Hepatocyte (in vitro differentiated cells): ENCODE results near the gene RSPH1. TPM values are rescaled to one million over a fixed set of nuclear protein-coding genes. Genes with fewer than 3 reads are reported as not detected.

Experiments used
- DNase-seq: peaks from one replicate; pipeline ENCODE4 v3.0.0-alpha.2; 2016; ENCODE audit warnings: low spot score
- H2AFZ ChIP-seq: fragments of 200-600 bp; sonication (generic); 2 replicates; pipeline ENCODE4 v1.6.0; 2016; ENCODE audit warnings: antibody characterized with exemption, mild to moderate bottlenecking
- H3K27ac ChIP-seq: fragments of 200-600 bp; sonication (generic); 2 replicates; pipeline ENCODE4 v1.5.1; 2016; ENCODE audit warnings: mild to moderate bottlenecking
- H3K27me3 ChIP-seq: fragments of 200-600 bp; sonication (generic); 2 replicates; pipeline ENCODE4 v1.6.1; 2016
- H3K36me3 ChIP-seq: fragments of 200-600 bp; sonication (generic); replicated peaks from 2 replicates; pipeline ENCODE4 v1.5.1; 2016; ENCODE audit warnings: low read depth; ENCODE audit not compliant: insufficient read depth
- H3K4me1 ChIP-seq: fragments of 200-600 bp; sonication (generic); 2 replicates; pipeline ENCODE4 v1.5.1; 2016; ENCODE audit warnings: mild to moderate bottlenecking, moderate library complexity; ENCODE audit not compliant: insufficient read depth
- H3K4me2 ChIP-seq: fragments of 200-600 bp; sonication (generic); 2 replicates; pipeline ENCODE4 v1.6.0; 2016
- H3K4me3 ChIP-seq: fragments of 200-600 bp; sonication (generic); 2 replicates; pipeline ENCODE4 v1.5.1; 2016; ENCODE audit warnings: mild to moderate bottlenecking
- H3K79me2 ChIP-seq: fragments of 200-600 bp; sonication (generic); 2 replicates; pipeline ENCODE4 v1.6.0; 2017; ENCODE audit warnings: mild to moderate bottlenecking
- H3K9me2 ChIP-seq: fragments of 200-600 bp; sonication (generic); replicated peaks from 2 replicates; pipeline ENCODE4 v1.6.0; 2017; ENCODE audit warnings: mild to moderate bottlenecking; ENCODE audit not compliant: insufficient read depth
- H3K9me3 ChIP-seq: fragments of 200-600 bp; sonication (generic); 2 replicates; pipeline ENCODE4 v1.5.1; 2016; ENCODE audit warnings: low read depth, mild to moderate bottlenecking
- H4K20me1 ChIP-seq: fragments of 200-600 bp; sonication (generic); 2 replicates; pipeline ENCODE4 v1.6.0; 2016; ENCODE audit warnings: mild to moderate bottlenecking; ENCODE audit not compliant: insufficient read depth, poor library complexity, severe bottlenecking
- CTCF ChIP-seq: fragments of 200-600 bp; sonication (generic); IDR thresholded peaks from 2 replicates; pipeline ENCODE4 v1.5.1; 2016; ENCODE audit warnings: antibody characterized with exemption, mild to moderate bottlenecking; ENCODE audit not compliant: poor library complexity
- EZH2 ChIP-seq: fragments of 200-600 bp; sonication (generic); IDR thresholded peaks from 2 replicates; pipeline ENCODE4 v1.6.1; 2016; ENCODE audit warnings: antibody characterized with exemption, mild to moderate bottlenecking, borderline replicate concordance
- EZH2phosphoT487 ChIP-seq: fragments of 200-600 bp; sonication (generic); IDR thresholded peaks from one replicate; pipeline ENCODE4 v1.6.1; 2018; ENCODE audit warnings: antibody characterized with exemption, mild to moderate bottlenecking, low read depth, moderate library complexity; ENCODE audit not compliant: unreplicated experiment, severe bottlenecking
- WGBS: methylation state at CpG from one replicate; pipeline ENCODE4 v1.1.6; 2016; ENCODE audit warnings: low lambda C conversion rate; ENCODE audit errors: missing lambda C conversion rate; 5-methylcytosine and 5-hydroxymethylcytosine counted together
- polyA plus RNA-seq: library from polyadenylated mRNA; unstranded; fragments of >200 nt; fragmentation: Nextera tagmentation; extraction: Ambion mirVana; gene quantifications from 2 replicates; pipeline ENCODE4 v1.2.1, GENCODE V29; 2016
- total RNA-seq: library from RNA; depleted of rRNA; stranded (reverse); fragments of >200 nt; gene quantifications from 2 replicates; pipeline ENCODE4 v1.2.3, GENCODE V29; 2014

Gene RSPH1
- total and polyA plus RNA-seq, 2 experiments from 2014 or later, result 1.3 to 1.8 TPM

GRCh38 chr21:42537106-42537742, 41.2 kb upstream of the RSPH1 start:
- H3K27me3 ChIP-seq, result no peaks in the 10 kb centered on the region
- DNase-seq, result no peak
- 79% methylated on average over 4 of the region's 4 CpGs for WGBS
- peaks cover 4% of the 10 kb centered on the region for H3K4me1 ChIP-seq
- peaks cover 2% of the 10 kb centered on the region for H3K79me2 ChIP-seq
- H3K4me3 ChIP-seq, result no peak overlapping the region
- H3K27ac ChIP-seq, result no peak overlapping the region
- no peaks in the 10 kb centered on the region for H3K9me3 ChIP-seq
- H4K20me1 ChIP-seq, result no peaks in the 10 kb centered on the region
- no peaks in the 10 kb centered on the region for H3K9me2 ChIP-seq
- no peak overlapping the region for H3K4me2 ChIP-seq
- no peak overlapping the region for H2AFZ ChIP-seq
- TF ChIP-seq EZH2 (no peak), EZH2phosphoT487 (no peak), CTCF (peak; percentile 45)
- no peaks in the 10 kb centered on the region for H3K36me3 ChIP-seq

- Histone ChIP-seq H3K4me3 (no peak overlapping the region), H3K9me2 (no peaks in the 10 kb centered on the region), H3K4me2 (no peak overlapping the region), H3K27ac (no peak overlapping the region), H2AFZ (no peak overlapping the region), H3K79me2 (peaks cover 8% of the 10 kb centered on the region), H4K20me1 (no peaks in the 10 kb centered on the region), H3K9me3 (no peaks in the 10 kb centered on the region), H3K27me3 (no peaks in the 10 kb centered on the region), H3K36me3 (no peaks in the 10 kb centered on the region), H3K4me1 (peaks cover 4% of the 10 kb centered on the region)
- WGBS, result 98% methylated on average over 8 of the region's 8 CpGs
- DNase-seq, result no peak
- TF ChIP-seq EZH2 (no peak), CTCF (no peak), EZH2phosphoT487 (no peak)
These were observed 40.6 kb upstream of the RSPH1 start for GRCh38 chr21:42536601-42537000.

GRCh38 chr21:42535602-42536171, 39.7 kb upstream of the RSPH1 start:
- no peak overlapping the region for H3K4me2 ChIP-seq
- no peak overlapping the region for H3K4me3 ChIP-seq
- H3K27ac ChIP-seq, result no peak overlapping the region
- no peaks in the 10 kb centered on the region for H3K27me3 ChIP-seq
- H3K79me2 ChIP-seq, result peaks cover 11% of the 10 kb centered on the region
- TF ChIP-seq EZH2phosphoT487 (no peak), EZH2 (no peak)
- 94% methylated on average over 17 of the region's 17 CpGs for WGBS
- no peak for DNase-seq
- H3K36me3 ChIP-seq, result no peaks in the 10 kb centered on the region
- no peaks in the 10 kb centered on the region for H4K20me1 ChIP-seq
- H3K9me2 ChIP-seq, result no peaks in the 10 kb centered on the region
- no peaks in the 10 kb centered on the region for H3K9me3 ChIP-seq
- H3K4me1 ChIP-seq, result peaks cover 4% of the 10 kb centered on the region
- H2AFZ ChIP-seq, result no peak overlapping the region
